IPS-NIHi7 (cell line): ENCODE results near the gene MSGN1.
A peak's percentile ranks its signal among the peaks of the same experiment; 100 is the strongest.
"Not testable (repeated sequence)": the region's sequence is repeated elsewhere in the genome, so short reads cannot be mapped to it uniquely, and the experiment has no call there.

Experiments used
- DNase-seq: peaks from one replicate; pipeline ENCODE4 v3.0.0; 2012; ENCODE audit warnings: mixed read lengths; ENCODE audit errors: extremely low spot score

MSGN1 gene

GRCh38 chr2:17805166-17805565 lies 11.1 kb upstream of the MSGN1 start:
- DNase-seq, result no peak

GRCh38 chr2:17805717-17806363 lies 10.4 kb upstream of the MSGN1 start:
- DNase-seq, result no peak

GRCh38 chr2:17813010-17813741 lies 3.1 kb upstream of the MSGN1 start:
- DNase-seq, result no peak

- DNase-seq, result no peak
These were observed 2.4 kb upstream of the MSGN1 start for GRCh38 chr2:17813742-17814473.

DNA sequence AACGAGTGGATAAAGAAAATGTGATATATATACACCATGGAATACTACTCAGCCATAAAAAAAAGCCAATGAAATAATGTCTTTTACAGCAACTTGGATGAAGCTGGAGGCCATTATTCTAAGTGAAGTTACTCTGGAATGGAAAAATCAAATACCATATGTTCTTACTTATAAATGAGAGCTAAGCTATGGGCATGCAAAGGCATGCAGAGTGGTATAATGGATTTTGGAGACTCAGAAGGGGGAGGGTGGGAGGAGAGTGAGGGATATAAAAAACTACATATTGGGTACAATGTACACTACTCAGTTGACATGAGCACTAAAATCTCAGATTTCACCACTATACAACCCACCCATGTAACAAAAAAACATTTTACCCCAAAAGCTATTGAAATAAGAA lies 1.7 kb upstream of the MSGN1 start:
- no peak for DNase-seq

GRCh38 chr2:17815468-17816184 lies 634 bp upstream of the MSGN1 start:
- no peak for DNase-seq

- DNase-seq, result no peak
These were observed 2.1 kb downstream of the MSGN1 start for GRCh38 chr2:17818235-17818815.

DNA sequence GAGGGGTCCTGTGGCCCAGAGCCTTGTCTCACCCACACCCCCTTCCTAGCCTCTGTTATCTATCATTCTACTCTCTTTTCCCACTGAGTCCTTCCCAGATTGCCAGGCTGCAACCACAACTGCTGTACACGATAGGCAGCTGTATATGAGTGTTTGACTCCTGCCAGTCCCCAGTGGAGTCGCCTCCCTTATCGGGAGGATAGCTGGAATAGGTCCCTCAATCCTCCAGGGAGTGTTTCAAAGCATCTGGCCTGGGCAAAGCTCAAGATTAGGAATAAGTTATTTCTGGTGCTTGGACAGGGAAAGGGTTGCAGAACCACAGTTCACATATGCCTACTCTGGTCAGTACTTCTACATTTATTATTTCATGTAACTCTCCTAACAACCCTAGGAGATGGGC lies 4.8 kb downstream of the MSGN1 start:
- no peak for DNase-seq

DNA sequence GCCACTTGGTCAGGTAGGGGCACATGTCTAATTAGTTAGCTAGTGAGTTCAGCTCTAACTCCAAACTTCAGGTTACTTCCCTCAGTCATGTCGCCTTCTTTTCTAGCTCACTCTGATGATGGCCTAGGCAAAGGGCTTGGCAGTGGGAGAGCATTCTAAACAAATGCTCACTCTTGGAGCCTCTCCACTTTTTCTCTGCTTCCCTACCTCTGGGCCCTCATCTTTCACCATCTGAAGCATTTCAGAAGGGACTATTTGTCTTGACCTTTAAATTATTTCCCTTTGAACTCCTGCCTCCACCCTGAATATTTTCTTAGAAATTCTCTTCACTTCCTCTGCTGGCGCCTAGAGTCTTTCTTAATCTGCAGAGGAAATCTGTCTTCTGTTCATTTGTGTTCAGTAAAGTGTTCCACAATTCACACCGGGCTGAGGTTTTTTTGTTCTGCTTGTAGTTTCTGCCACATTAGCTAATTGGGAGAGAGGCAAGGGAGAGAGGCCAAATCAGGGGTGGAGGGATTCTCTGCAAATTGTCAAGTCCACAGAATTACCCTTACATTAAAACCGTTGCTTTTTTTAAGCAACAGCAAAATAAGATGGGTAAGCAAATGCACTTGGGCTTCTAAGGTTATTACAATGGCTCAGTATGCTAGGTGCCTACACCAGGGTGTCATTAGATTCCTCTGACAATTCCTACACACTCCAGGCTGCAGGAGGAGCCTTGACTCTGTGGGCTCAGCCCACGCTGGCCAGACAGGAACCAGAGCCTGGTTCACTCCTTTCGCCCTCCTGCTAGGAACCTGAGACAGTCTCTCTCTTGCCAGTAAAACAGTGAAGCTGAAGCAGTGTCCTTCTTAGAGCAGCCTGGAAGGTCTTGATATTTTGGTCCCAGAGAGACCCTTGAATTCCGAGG lies 5.5 kb downstream of the MSGN1 start:
- peak; percentile 35 for DNase-seq

- DNase-seq, result no peak
These were observed 6.3 kb downstream of the MSGN1 start for GRCh38 chr2:17822445-17823117.

- DNase-seq, result not testable (repeated sequence)
These were observed 7.4 kb downstream of the MSGN1 start for GRCh38 chr2:17823646-17824045.

- DNase-seq, result no peak
These were observed 11.1 kb downstream of the MSGN1 start for GRCh38 chr2:17827316-17827715.

GRCh38 chr2:17827785-17828184 lies 11.5 kb downstream of the MSGN1 start:
- DNase-seq, result no peak

- DNase-seq, result peak; percentile 94
These were observed 14.1 kb downstream of the MSGN1 start for GRCh38 chr2:17830053-17831034.

DNA sequence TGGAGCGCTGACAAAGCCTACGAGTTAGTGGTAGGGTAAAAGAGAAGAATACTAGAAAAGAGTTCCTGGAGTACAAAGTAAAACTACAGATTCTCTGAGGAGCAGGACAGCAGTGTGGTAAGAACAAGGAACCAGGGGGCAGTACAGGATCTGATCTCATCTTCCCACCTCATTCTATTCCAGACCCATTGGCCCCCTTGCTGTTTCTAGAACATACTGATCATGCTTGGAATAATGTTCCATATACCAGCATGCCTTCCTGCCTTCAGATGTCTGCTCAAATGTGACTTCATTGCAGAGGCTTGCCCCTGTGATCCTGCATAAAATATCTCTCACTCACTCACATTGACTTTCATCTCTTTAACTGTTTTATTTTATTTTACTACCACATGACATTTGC lies 19.3 kb downstream of the MSGN1 start:
- DNase-seq, result no peak

DNA sequence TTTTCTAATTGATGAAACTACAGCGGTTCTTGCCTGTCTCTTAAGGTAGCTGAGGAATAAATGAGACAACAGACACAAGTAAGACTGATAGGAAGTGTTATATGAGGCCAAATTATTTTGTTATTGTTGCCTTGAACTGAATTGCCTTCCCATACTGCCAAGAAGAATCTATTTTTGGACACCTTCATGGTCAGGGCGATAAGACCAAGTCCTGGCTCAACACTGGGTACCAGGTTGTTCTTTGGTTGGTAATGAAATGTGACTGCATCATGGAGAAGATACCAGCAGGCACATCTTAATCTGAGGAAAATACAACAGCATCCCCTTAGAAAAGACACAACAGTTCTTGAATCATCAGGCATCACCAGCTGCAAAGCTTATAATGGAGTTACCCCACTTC lies 23.7 kb downstream of the MSGN1 start:
- DNase-seq, result no peak

GRCh38 chr2:17843457-17843856 lies 27.2 kb downstream of the MSGN1 start:
- no peak for DNase-seq

DNA sequence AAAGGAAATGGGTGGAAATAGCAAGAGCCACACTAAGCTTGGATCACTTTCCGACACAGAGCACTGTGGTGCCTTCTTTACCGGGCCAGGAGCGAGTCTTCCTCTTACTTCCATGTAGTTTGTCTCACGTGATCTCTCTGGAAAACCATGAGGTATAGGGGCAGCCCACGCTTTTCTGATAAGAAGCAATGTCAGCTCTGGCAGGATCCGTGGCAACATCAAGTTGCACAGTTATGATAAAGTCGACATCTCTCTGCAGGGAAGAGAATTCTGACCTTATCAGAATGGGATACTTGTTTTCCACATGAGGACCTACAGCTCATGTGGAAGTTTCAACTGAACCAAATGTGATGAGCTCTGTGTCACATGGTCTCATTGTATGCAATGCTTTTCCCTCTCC lies 29.5 kb downstream of the MSGN1 start:
- no peak for DNase-seq

- DNase-seq, result no peak
These were observed 30.4 kb downstream of the MSGN1 start for GRCh38 chr2:17846676-17847075.
